HepG2 (cell line): ENCODE measurements around the gene TMEM9. TPM values are rescaled to one million over a fixed set of nuclear protein-coding genes. Genes with fewer than 3 reads are reported as not detected.

Source experiments
- CREB1 ChIP-seq, 2 experiments: fragments of 450-650 bp in 1 of 2; IDR thresholded peaks; 2 replicates each; pipeline ENCODE4 v1.6.1; 2016 to 2017; ENCODE audit warnings: control low read depth in 1 of 2, mild to moderate bottlenecking in 1 of 2, missing compliant biosample characterization in 1 of 2, missing genetic modification characterization in 1 of 2
- HNRNPLL ChIP-seq: fragments of 200-400 bp; formaldehyde crosslinking; IDR thresholded peaks from 2 replicates; pipeline ENCODE4 v1.6.1; 2017; ENCODE audit warnings: mild to moderate bottlenecking, low read depth, low read length; ENCODE audit not compliant: poor library complexity, severe bottlenecking
- NR2F1 ChIP-seq, 2 experiments: fragments of 450-650 bp in 1 of 2; formaldehyde crosslinking in 1 of 2; IDR thresholded peaks; 2 replicates each; pipeline versions ENCODE4 v1.5.0 to v1.6.1; 2016 to 2020; ENCODE audit warnings: mild to moderate bottlenecking in 1 of 2, missing compliant biosample characterization in 1 of 2, missing genetic modification reagents in 1 of 2, moderate library complexity in 1 of 2
- TP53 ChIP-seq: sonication (generic); formaldehyde crosslinking; conservative IDR thresholded peaks from 2 replicates; pipeline ENCODE4 v1.4.0; 2020; ENCODE audit warnings: missing genetic modification reagents
- ZFP41 ChIP-seq: sonication (generic); formaldehyde crosslinking; IDR thresholded peaks from 2 replicates; pipeline ENCODE4 v1.4.0; 2020; ENCODE audit warnings: mild to moderate bottlenecking, missing genetic modification reagents, borderline replicate concordance
- ZNF30 ChIP-seq: sonication (generic); formaldehyde crosslinking; IDR thresholded peaks from 2 replicates; pipeline ENCODE4 v1.5.0; 2020; ENCODE audit warnings: mild to moderate bottlenecking, missing genetic modification reagents
- ZNF564 ChIP-seq: sonication (generic); formaldehyde crosslinking; IDR thresholded peaks from 2 replicates; pipeline ENCODE4 v1.8.1; 2023; ENCODE audit warnings: mild to moderate bottlenecking, missing genetic modification reagents
- ZNF605 ChIP-seq: sonication (generic); formaldehyde crosslinking; IDR thresholded peaks from 2 replicates; pipeline ENCODE4 v1.8.0; 2022; ENCODE audit warnings: mild to moderate bottlenecking, missing genetic modification reagents
- ZSCAN22 ChIP-seq: sonication (generic); formaldehyde crosslinking; IDR thresholded peaks from 2 replicates; pipeline ENCODE4 v1.4.0; 2020; ENCODE audit warnings: mild to moderate bottlenecking, missing genetic modification reagents
- polyA plus RNA-seq, 8 experiments: library from polyadenylated mRNA; depleted of rRNA in 3 of 8; stranded (reverse) in 7 of 8; unstranded in 1 of 8; fragments of >200 nt; fragmentation: Illumina TruSeq in 4 of 8; extraction: Trizol in 4 of 8; gene quantifications; 2 replicates each; pipeline versions ENCODE4 v1.2.1 to v1.2.3, GENCODE V29; 2011 to 2016; ENCODE audit warnings: low read depth in 4 of 8, missing spikeins in 1 of 8, mixed read lengths in 1 of 8; ENCODE audit not compliant: insufficient read depth in 1 of 8
- total RNA-seq, 5 experiments: library from RNA; depleted of rRNA; stranded (reverse); fragments of >200 nt; fragmentation: Illumina TruSeq; extraction: Trizol; gene quantifications; 2 replicates each; pipeline ENCODE4 v1.2.3, GENCODE V29; 2016; ENCODE audit warnings: low read depth in 1 of 5
- TF ChIP-seq, protein P1 (sequence below): sonication (generic); formaldehyde crosslinking; IDR thresholded peaks from 2 replicates; pipeline ENCODE4 v1.4.0; 2020; ENCODE audit warnings: missing genetic modification reagents
- TF ChIP-seq, protein P2 (sequence below): sonication (generic); formaldehyde crosslinking; IDR thresholded peaks from 2 replicates; pipeline ENCODE4 v1.8.1; 2023; ENCODE audit warnings: mild to moderate bottlenecking, missing genetic modification reagents, borderline replicate concordance
- TF ChIP-seq, protein P3 (sequence below): sonication (generic); formaldehyde crosslinking; IDR thresholded peaks from 2 replicates; pipeline ENCODE4 v1.8.1; 2023; ENCODE audit warnings: mild to moderate bottlenecking, missing genetic modification reagents
- TF ChIP-seq, protein P4 (sequence below): sonication (generic); formaldehyde crosslinking; IDR thresholded peaks from 2 replicates; pipeline ENCODE4 v1.4.0; 2020; ENCODE audit warnings: missing genetic modification reagents, borderline replicate concordance
- TF ChIP-seq, protein P5 (sequence below), 2 experiments: sonication (generic) in 1 of 2; formaldehyde crosslinking in 1 of 2; IDR thresholded peaks; 2 replicates each; pipeline versions ENCODE4 v1.5.1 to v1.6.1; 2011 to 2020; ENCODE audit warnings: borderline replicate concordance in 1 of 2, low read depth in 1 of 2, low read length in 1 of 2, mild to moderate bottlenecking in 1 of 2, missing genetic modification reagents in 1 of 2, moderate library complexity in 1 of 2

Gene TMEM9
- total and polyA plus RNA-seq, 2 of the 13 experiments (the other 11 are each of a cell fraction or from before 2014, with no cell fraction given), result 60.9 to 102 TPM

DNA sequence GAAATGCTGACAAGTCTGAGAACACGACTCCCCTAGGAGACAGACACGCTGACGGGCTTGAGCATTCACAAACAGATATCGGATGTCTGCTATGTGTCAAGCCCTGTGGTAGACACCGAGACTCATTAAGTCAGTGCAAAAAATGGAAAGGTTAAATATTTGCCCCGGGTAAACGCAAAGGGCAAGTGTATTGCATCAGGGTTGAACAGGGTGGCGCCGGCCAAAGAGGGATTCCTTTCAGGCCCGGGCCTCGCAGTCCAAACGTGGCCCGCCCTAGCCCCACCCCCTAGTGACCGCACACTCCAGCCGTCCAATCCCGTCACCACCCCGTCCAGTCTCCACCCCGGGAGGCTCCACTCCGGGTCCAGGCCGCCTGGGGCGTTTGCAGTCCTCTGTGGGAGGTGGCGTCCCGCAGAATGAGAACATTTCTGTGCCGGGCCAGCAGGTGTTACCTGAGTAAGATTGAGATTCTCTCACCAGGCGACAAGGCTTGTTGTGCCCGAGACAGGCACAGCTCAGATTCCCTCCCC is 16.3 kb upstream of the TMEM9 start (continued):
- TF ChIP-seq, protein P1, sequence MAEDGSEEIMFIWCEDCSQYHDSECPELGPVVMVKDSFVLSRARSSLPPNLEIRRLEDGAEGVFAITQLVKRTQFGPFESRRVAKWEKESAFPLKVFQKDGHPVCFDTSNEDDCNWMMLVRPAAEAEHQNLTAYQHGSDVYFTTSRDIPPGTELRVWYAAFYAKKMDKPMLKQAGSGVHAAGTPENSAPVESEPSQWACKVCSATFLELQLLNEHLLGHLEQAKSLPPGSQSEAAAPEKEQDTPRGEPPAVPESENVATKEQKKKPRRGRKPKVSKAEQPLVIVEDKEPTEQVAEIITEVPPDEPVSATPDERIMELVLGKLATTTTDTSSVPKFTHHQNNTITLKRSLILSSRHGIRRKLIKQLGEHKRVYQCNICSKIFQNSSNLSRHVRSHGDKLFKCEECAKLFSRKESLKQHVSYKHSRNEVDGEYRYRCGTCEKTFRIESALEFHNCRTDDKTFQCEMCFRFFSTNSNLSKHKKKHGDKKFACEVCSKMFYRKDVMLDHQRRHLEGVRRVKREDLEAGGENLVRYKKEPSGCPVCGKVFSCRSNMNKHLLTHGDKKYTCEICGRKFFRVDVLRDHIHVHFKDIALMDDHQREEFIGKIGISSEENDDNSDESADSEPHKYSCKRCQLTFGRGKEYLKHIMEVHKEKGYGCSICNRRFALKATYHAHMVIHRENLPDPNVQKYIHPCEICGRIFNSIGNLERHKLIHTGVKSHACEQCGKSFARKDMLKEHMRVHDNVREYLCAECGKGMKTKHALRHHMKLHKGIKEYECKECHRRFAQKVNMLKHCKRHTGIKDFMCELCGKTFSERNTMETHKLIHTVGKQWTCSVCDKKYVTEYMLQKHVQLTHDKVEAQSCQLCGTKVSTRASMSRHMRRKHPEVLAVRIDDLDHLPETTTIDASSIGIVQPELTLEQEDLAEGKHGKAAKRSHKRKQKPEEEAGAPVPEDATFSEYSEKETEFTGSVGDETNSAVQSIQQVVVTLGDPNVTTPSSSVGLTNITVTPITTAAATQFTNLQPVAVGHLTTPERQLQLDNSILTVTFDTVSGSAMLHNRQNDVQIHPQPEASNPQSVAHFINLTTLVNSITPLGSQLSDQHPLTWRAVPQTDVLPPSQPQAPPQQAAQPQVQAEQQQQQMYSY (CRISPR knock-in tag), result peak; percentile 81
- peak; percentile 98 to 99 for TF ChIP-seq NR2F1 (CRISPR knock-in tag; IDR thresholded peaks at IDR 0.05)
- TF ChIP-seq, protein P2, sequence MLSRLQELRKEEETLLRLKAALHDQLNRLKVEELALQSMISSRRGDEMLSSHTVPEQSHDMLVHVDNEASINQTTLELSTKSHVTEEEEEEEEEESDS (CRISPR knock-in tag), result no peak
- TF ChIP-seq ZFP41 (CRISPR knock-in tag), result no peak; the same call in 1 of the 2 replicates
- TF ChIP-seq ZNF30 (CRISPR knock-in tag), result no peak
- TF ChIP-seq, protein P3, sequence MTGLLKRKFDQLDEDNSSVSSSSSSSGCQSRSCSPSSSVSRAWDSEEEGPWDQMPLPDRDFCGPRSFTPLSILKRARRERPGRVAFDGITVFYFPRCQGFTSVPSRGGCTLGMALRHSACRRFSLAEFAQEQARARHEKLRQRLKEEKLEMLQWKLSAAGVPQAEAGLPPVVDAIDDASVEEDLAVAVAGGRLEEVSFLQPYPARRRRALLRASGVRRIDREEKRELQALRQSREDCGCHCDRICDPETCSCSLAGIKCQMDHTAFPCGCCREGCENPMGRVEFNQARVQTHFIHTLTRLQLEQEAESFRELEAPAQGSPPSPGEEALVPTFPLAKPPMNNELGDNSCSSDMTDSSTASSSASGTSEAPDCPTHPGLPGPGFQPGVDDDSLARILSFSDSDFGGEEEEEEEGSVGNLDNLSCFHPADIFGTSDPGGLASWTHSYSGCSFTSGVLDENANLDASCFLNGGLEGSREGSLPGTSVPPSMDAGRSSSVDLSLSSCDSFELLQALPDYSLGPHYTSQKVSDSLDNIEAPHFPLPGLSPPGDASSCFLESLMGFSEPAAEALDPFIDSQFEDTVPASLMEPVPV (CRISPR knock-in tag), result peak; percentile 64; the same call in 1 of the 2 replicates
- TF ChIP-seq TP53 (CRISPR knock-in tag), result no peak; the same call in 1 of the 2 replicates
- TF ChIP-seq ZNF564, result no peak
- TF ChIP-seq, protein P4, sequence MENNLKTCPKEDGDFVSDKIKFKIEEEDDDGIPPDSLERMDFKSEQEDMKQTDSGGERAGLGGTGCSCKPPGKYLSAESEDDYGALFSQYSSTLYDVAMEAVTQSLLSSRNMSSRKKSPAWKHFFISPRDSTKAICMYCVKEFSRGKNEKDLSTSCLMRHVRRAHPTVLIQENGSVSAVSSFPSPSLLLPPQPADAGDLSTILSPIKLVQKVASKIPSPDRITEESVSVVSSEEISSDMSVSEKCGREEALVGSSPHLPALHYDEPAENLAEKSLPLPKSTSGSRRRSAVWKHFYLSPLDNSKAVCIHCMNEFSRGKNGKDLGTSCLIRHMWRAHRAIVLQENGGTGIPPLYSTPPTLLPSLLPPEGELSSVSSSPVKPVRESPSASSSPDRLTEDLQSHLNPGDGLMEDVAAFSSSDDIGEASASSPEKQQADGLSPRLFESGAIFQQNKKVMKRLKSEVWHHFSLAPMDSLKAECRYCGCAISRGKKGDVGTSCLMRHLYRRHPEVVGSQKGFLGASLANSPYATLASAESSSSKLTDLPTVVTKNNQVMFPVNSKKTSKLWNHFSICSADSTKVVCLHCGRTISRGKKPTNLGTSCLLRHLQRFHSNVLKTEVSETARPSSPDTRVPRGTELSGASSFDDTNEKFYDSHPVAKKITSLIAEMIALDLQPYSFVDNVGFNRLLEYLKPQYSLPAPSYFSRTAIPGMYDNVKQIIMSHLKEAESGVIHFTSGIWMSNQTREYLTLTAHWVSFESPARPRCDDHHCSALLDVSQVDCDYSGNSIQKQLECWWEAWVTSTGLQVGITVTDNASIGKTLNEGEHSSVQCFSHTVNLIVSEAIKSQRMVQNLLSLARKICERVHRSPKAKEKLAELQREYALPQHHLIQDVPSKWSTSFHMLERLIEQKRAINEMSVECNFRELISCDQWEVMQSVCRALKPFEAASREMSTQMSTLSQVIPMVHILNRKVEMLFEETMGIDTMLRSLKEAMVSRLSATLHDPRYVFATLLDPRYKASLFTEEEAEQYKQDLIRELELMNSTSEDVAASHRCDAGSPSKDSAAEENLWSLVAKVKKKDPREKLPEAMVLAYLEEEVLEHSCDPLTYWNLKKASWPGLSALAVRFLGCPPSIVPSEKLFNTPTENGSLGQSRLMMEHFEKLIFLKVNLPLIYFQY (CRISPR knock-in tag), result peak; percentile 35; the same call in 1 of the 2 replicates
- peak; percentile 57 for TF ChIP-seq CREB1 (IDR thresholded peaks at IDR 0.05)
- TF ChIP-seq CREB1 (CRISPR knock-in tag; IDR thresholded peaks at IDR 0.05), result peak; percentile 71
- no peak for TF ChIP-seq HNRNPLL
- TF ChIP-seq, protein P5, sequence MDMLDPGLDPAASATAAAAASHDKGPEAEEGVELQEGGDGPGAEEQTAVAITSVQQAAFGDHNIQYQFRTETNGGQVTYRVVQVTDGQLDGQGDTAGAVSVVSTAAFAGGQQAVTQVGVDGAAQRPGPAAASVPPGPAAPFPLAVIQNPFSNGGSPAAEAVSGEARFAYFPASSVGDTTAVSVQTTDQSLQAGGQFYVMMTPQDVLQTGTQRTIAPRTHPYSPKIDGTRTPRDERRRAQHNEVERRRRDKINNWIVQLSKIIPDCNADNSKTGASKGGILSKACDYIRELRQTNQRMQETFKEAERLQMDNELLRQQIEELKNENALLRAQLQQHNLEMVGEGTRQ (IDR thresholded peaks at IDR 0.05; ENCODE audit: low read depth, low read length), result no peak
- TF ChIP-seq, protein P5 (CRISPR knock-in tag; IDR thresholded peaks at IDR 0.05; ENCODE audit: borderline replicate concordance), result no peak
- TF ChIP-seq ZSCAN22, result 0 out of 2 replicates have a peak, but pooled peaks have one; percentile 42
- peak; percentile 82 for TF ChIP-seq ZNF605
